CD4-positive, alpha-beta T cell (primary cell): ENCODE data around the gene SUMO4. TPM values are rescaled to one million over a fixed set of nuclear protein-coding genes. Genes with fewer than 3 reads are reported as not detected.

Experiments
- ATAC-seq: fragments of 200-7000 bp; cut with Tn5 transposase; one replicate; pipeline ENCODE4 v1.10.0; 2022; ENCODE audit warnings: mild to moderate bottlenecking; ENCODE audit not compliant: poor library complexity
- CTCF ChIA-PET: fragments of 350-600 bp; sonication (Branson Sonifier 250); formaldehyde crosslinking; loops from one replicate; lab custom pipeline; 2021; ENCODE audit warnings: antibody characterized with exemption, inconsistent platforms; lab: Charles Lee
- POLR2A ChIA-PET: fragments of 350-600 bp; sonication (Branson Sonifier 250); formaldehyde crosslinking; loops from one replicate; lab custom pipeline; 2021; ENCODE audit warnings: antibody characterized with exemption, inconsistent platforms; lab: Charles Lee
- DNase-seq, 14 experiments: peaks; one replicate each; pipeline ENCODE4 v3.0.0-alpha.2; 2013 to 2020; ENCODE audit warnings: mixed read lengths in 2 of 14
- H3K27ac ChIP-seq, 2 donors: one replicate each; pipeline versions ENCODE4 v1.5.1 to v1.7.0; 2013; ENCODE audit warnings: low read length in 2 of 2, low read depth in 1 of 2, mild to moderate bottlenecking in 1 of 2
- H3K27me3 ChIP-seq, 2 experiments: 1 replicate in 1 of 2; 2 replicates in 1 of 2; pipeline versions ENCODE4 v1.6.1 to v1.7.0; 2013; ENCODE audit warnings: low read length in 2 of 2, control low read depth in 1 of 2, mild to moderate bottlenecking in 1 of 2, moderate library complexity in 1 of 2; ENCODE audit not compliant: insufficient read depth in 2 of 2, control insufficient read depth in 1 of 2
- H3K36me3 ChIP-seq: one replicate; pipeline ENCODE4 v1.6.1; 2013; ENCODE audit warnings: low read length, control low read depth; ENCODE audit not compliant: insufficient read depth
- H3K4me1 ChIP-seq: one replicate; pipeline ENCODE4 v1.6.1; 2013; ENCODE audit warnings: low read length, control low read depth; ENCODE audit not compliant: insufficient read depth
- H3K4me3 ChIP-seq: one replicate; pipeline ENCODE4 v1.5.1; 2013; ENCODE audit warnings: mild to moderate bottlenecking, low read length, moderate library complexity
- H3K9me3 ChIP-seq, 2 experiments: 1 replicate in 1 of 2; 2 replicates in 1 of 2; pipeline versions ENCODE4 v1.6.1 to v1.7.0; 2013; ENCODE audit warnings: low read length in 2 of 2, mild to moderate bottlenecking in 2 of 2, control low read depth in 1 of 2, moderate library complexity in 1 of 2; ENCODE audit not compliant: control insufficient read depth in 1 of 2, insufficient read depth in 1 of 2
- H3K27ac Mint-ChIP-seq: one replicate; pipeline ENCODE4 v1.8.0; 2020; ENCODE audit warnings: mixed read lengths
- H3K27me3 Mint-ChIP-seq: one replicate; pipeline ENCODE4 v1.8.0; 2021; ENCODE audit warnings: mixed read lengths
- H3K36me3 Mint-ChIP-seq: one replicate; pipeline ENCODE4 v1.8.0; 2021; ENCODE audit warnings: low read depth, mixed read lengths
- H3K4me1 Mint-ChIP-seq: one replicate; pipeline ENCODE4 v1.8.0; 2021; ENCODE audit warnings: low read depth, mixed read lengths
- H3K4me3 Mint-ChIP-seq: one replicate; pipeline ENCODE4 v1.8.0; 2020; ENCODE audit warnings: mild to moderate bottlenecking, mixed read lengths
- H3K9me3 Mint-ChIP-seq: one replicate; pipeline ENCODE4 v1.8.0; 2020; ENCODE audit warnings: mixed read lengths
- intact Hi-C, 2 experiments: fragments of 100-400 bp; cut with DNase I in 1 of 2; cut with micrococcal nuclease in 1 of 2; formaldehyde crosslinking; loops; one replicate each; pipeline versions ENCODE4 v1.15.1 to v1.9.0; 2023 to 2025; cut with DNase I, micrococcal nuclease
- total RNA-seq, 174 experiments: library from RNA in 2 of 174; stranded (reverse) in 2 of 174; gene quantifications; one replicate each; pipeline ENCODE4 v1.2.3 and lab custom pipeline; 2021 to 2026
- TF ChIP-seq, protein P1 (sequence below): fragments of 200-600 bp; IDR thresholded peaks from one replicate; pipeline ENCODE4 v1.8.0; 2022; ENCODE audit warnings: antibody characterized with exemption, mild to moderate bottlenecking

SUMO4 gene
- total RNA-seq, 2 experiments from 2014 or later, result 8.6 to 8.7 TPM

DNA sequence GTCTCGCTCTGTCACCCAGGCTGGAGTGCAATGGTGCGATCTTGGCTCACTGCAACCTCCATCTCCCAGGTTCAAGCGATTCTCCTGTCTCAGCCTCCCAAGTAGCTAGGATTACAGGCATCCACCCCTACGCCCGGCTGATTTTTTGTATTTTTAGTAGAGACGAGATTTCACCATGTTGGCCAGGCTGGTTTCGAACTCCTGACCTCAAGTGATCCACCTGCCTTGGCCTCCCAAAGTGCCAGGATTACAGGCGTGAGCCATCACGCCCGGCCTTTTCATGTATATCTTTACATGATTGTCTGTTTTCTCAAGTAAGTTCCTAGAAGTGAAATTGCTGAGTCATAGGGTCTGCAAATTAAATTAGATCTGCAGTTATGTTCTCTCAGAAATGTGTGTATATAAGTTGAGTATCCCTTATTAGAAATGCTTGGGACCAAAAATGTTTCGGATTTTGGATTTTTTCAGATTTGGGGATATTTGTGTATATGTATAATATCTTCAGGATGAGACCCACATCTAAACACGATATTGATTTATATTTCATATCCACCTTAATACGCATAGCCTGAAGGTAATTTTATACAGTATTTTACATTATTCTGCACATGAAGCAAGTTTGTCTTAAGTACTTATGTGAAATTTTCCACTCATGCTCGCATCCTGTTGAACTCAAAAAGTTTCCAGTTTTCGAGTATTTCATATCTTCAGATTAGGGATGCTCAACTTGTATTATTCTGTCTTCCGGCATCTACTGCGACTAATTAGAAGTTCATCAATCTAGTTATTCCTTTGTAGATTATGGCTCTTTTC is 42.1 kb upstream of the SUMO4 start:
- Mint-ChIP-seq H3K36me3 (peaks cover 20% of the 10 kb centered on the region), H3K4me3 (peak overlapping the region; percentile 25), H3K27me3 (no peaks in the 10 kb centered on the region), H3K4me1 (peaks cover 87% of the 10 kb centered on the region), H3K9me3 (peaks cover 8% of the 10 kb centered on the region), H3K27ac (peak overlapping the region; percentile 2)
- no peak overlapping the region for H3K27ac ChIP-seq
- intact Hi-C loops, result no loop called here
- no peak overlapping the region for H3K4me3 ChIP-seq
- no peaks in the 10 kb centered on the region for H3K27me3 ChIP-seq
- POLR2A ChIA-PET, result interaction anchor here (1.0 kb wide), 1 partner anchor 10 kb away, joined by 3 read pairs; no protein-coding TSS in a partner anchor
- TF ChIP-seq, protein P1, sequence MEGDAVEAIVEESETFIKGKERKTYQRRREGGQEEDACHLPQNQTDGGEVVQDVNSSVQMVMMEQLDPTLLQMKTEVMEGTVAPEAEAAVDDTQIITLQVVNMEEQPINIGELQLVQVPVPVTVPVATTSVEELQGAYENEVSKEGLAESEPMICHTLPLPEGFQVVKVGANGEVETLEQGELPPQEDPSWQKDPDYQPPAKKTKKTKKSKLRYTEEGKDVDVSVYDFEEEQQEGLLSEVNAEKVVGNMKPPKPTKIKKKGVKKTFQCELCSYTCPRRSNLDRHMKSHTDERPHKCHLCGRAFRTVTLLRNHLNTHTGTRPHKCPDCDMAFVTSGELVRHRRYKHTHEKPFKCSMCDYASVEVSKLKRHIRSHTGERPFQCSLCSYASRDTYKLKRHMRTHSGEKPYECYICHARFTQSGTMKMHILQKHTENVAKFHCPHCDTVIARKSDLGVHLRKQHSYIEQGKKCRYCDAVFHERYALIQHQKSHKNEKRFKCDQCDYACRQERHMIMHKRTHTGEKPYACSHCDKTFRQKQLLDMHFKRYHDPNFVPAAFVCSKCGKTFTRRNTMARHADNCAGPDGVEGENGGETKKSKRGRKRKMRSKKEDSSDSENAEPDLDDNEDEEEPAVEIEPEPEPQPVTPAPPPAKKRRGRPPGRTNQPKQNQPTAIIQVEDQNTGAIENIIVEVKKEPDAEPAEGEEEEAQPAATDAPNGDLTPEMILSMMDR, result no peak
- no peak for DNase-seq
- CTCF ChIA-PET, result interaction anchor here (1.3 kb wide), 1 partner anchor 276 kb away, joined by 3 read pairs; no protein-coding TSS in a partner anchor
- peaks cover 0 to 11% of the 10 kb centered on the region in 2 experiments for H3K9me3 ChIP-seq
- ATAC-seq, result no peak
- peaks cover 30% of the 10 kb centered on the region for H3K4me1 ChIP-seq
- peaks cover 16% of the 10 kb centered on the region for H3K36me3 ChIP-seq

DNA sequence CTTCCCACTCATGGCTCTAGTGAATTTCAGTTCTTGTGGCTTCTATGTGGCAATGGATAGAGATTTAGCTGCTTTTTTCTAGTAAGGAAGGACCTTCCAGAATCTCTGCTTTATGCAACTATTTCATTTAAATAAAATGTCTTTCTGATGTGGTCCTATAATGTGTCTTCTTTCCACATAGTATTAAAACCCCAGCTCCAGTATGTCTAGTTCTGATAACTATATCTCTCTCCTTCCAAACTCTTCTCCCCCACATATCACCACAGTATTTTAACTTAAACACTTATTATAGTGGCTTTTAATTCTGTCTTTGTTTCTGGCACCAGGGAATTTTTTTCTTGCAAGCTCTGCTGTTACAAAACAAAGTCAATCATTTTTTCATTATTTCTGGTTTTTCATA is 40.6 kb upstream of the SUMO4 start:
- Mint-ChIP-seq H3K36me3 (peaks cover 26% of the 10 kb centered on the region), H3K4me1 (peaks cover 76% of the 10 kb centered on the region), H3K9me3 (peaks cover 8% of the 10 kb centered on the region), H3K27me3 (no peaks in the 10 kb centered on the region), H3K4me3 (no peak overlapping the region), H3K27ac (peak overlapping the region; percentile 2)
- Histone ChIP-seq H3K36me3 (peaks cover 16% of the 10 kb centered on the region), H3K9me3 (peaks cover 0 to 11% of the 10 kb centered on the region in 2 experiments), H3K4me1 (peaks cover 33% of the 10 kb centered on the region), H3K27me3 (no peaks in the 10 kb centered on the region), H3K27ac (no peak overlapping the region), H3K4me3 (no peak overlapping the region)
- DNase-seq (no peak), ATAC-seq (no peak)
- POLR2A ChIA-PET, result interaction anchor here (0.5 to 1.4 kb wide), 3 partner anchors 34 to 109 kb away, joined by 3 read pairs; no protein-coding TSS in a partner anchor
- CTCF ChIA-PET, result interaction anchor here (1.1 to 1.5 kb wide), 6 partner anchors 9 to 277 kb away, joined by 3 to 6 read pairs (median 4); no protein-coding TSS in a partner anchor
- intact Hi-C loops, result no loop called here
- TF ChIP-seq, protein P1, result no peak

DNA sequence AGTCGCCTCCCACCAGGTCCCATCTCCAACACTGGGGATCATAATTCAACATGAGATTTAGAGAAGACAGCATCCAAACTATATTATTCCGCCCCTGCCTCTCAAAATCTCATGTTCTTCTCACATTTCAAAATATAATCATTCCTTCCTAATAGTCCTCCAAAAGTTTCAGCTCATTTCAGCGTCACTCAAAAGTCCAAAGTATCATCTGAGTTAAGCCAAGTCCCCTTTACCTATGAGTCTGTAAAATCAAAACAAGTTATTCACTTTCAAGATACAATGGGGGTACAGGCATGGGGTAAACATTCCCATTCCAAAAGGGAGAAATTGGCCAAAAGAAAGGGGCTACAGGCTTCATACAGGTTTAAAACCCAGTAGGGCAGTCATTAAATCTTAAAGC is 39.5 kb upstream of the SUMO4 start:
- Histone ChIP-seq H3K36me3 (peaks cover 16% of the 10 kb centered on the region), H3K9me3 (peaks cover 0 to 11% of the 10 kb centered on the region in 2 experiments), H3K27me3 (no peaks in the 10 kb centered on the region), H3K4me3 (no peak overlapping the region), H3K4me1 (peaks cover 30% of the 10 kb centered on the region), H3K27ac (no peak overlapping the region)
- Mint-ChIP-seq H3K9me3 (peaks cover 8% of the 10 kb centered on the region), H3K4me1 (peaks cover 67% of the 10 kb centered on the region), H3K27me3 (no peaks in the 10 kb centered on the region), H3K27ac (peak overlapping the region; percentile 72), H3K4me3 (no peak overlapping the region), H3K36me3 (peaks cover 26% of the 10 kb centered on the region)
- TF ChIP-seq, protein P1, result no peak
- ATAC-seq (no peak), DNase-seq (no peak)
- ChIA-PET CTCF (interaction anchor here (1.1 to 1.2 kb wide), 2 partner anchors 23 to 36 kb away, joined by 3 read pairs; no protein-coding TSS in a partner anchor), POLR2A (interaction anchor here (0.6 kb wide), 1 partner anchor 36 kb away, joined by 3 read pairs; no protein-coding TSS in a partner anchor)
- intact Hi-C loops, result no loop called here
